Smooth muscle cell (in vitro differentiated cells): ENCODE measurements around the gene MYADM. TPM values are rescaled to one million over a fixed set of nuclear protein-coding genes. Genes with fewer than 3 reads are reported as not detected.

Experiments
- DNase-seq: peaks from one replicate; lab custom pipeline; 2025; ENCODE audit not compliant: unreplicated experiment; lab: John Stamatoyannopoulos, UW
- H2AFZ ChIP-seq: fragments of 200-600 bp; sonication (generic); 2 replicates; pipeline ENCODE4 v1.6.0; 2016; ENCODE audit warnings: antibody characterized with exemption, low read depth, mild to moderate bottlenecking
- H3F3A ChIP-seq: fragments of 200-600 bp; sonication (generic); 2 replicates; pipeline ENCODE4 v1.6.0; 2017; ENCODE audit warnings: antibody characterized with exemption, low read depth
- H3K27ac ChIP-seq: fragments of 200-600 bp; sonication (generic); 2 replicates; pipeline ENCODE4 v1.5.1; 2016; ENCODE audit warnings: low read depth, mild to moderate bottlenecking
- H3K27me3 ChIP-seq: fragments of 200-600 bp; sonication (generic); 2 replicates; pipeline ENCODE4 v1.6.1; 2016; ENCODE audit warnings: low read depth, mild to moderate bottlenecking
- H3K36me3 ChIP-seq: fragments of 200-600 bp; sonication (generic); 2 replicates; pipeline ENCODE4 v1.5.1; 2016; ENCODE audit warnings: low read depth
- H3K4me1 ChIP-seq: fragments of 200-600 bp; sonication (generic); 2 replicates; pipeline ENCODE4 v1.5.1; 2016; ENCODE audit warnings: low read depth
- H3K4me2 ChIP-seq: fragments of 200-600 bp; sonication (generic); 2 replicates; pipeline ENCODE4 v1.6.0; 2016; ENCODE audit warnings: mild to moderate bottlenecking
- H3K4me3 ChIP-seq: fragments of 200-600 bp; sonication (generic); 2 replicates; pipeline ENCODE4 v1.5.1; 2016; ENCODE audit warnings: mild to moderate bottlenecking
- H3K79me2 ChIP-seq: fragments of 200-600 bp; sonication (generic); 2 replicates; pipeline ENCODE4 v1.6.0; 2016; ENCODE audit warnings: low read depth, mild to moderate bottlenecking
- H3K9ac ChIP-seq: fragments of 200-600 bp; sonication (generic); 2 replicates; pipeline ENCODE4 v1.6.0; 2016; ENCODE audit warnings: low read depth
- H3K9me3 ChIP-seq: fragments of 200-600 bp; sonication (generic); replicated peaks from 2 replicates; pipeline ENCODE4 v1.5.1; 2016; ENCODE audit warnings: low read depth
- H4K20me1 ChIP-seq: fragments of 200-600 bp; sonication (generic); 2 replicates; pipeline ENCODE4 v1.6.0; 2016; ENCODE audit warnings: low read depth
- WGBS: methylation state at CpG from one replicate; pipeline ENCODE4 v1.1.7; 2016; ENCODE audit warnings: low lambda C conversion rate; 5-methylcytosine and 5-hydroxymethylcytosine counted together
- polyA plus RNA-seq: library from polyadenylated mRNA; unstranded; fragments of >200 nt; fragmentation: Nextera tagmentation; extraction: Ambion mirVana; gene quantifications from 2 replicates; pipeline ENCODE4 v1.2.1, GENCODE V29; 2016
- total RNA-seq: library from RNA; depleted of rRNA; stranded (reverse); fragments of >200 nt; gene quantifications from 2 replicates; pipeline ENCODE4 v1.2.3, GENCODE V29; 2014
- TF ChIP-seq, protein P1 (sequence below): fragments of 200-600 bp; sonication (generic); IDR thresholded peaks from 2 replicates; pipeline ENCODE4 v1.5.1; 2017; ENCODE audit warnings: borderline replicate concordance, mild to moderate bottlenecking, antibody characterized with exemption; ENCODE audit not compliant: insufficient read depth, poor library complexity, severe bottlenecking

MYADM gene
- total and polyA plus RNA-seq, 2 experiments from 2014 or later: 97.6 to 193 TPM

DNA sequence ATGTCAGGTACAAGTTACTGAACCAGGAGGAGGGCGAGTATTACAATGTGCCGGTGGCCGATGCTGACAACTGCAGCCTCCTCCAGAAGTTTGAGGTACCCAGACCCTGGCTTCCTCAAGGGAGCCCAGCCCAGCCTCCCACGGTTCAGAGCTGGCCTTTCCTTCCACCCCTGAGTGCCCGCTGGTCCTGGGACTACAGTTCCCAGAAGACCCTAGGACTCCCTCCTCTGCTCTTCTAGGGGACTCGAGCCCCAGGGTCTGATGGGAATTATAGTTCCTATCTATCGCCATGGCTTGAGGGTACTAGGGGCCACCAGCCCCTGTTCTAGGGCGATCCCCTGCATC, 25.3 kb downstream of the MYADM start:
- H3K4me1 ChIP-seq: no peaks in the 10 kb centered on the region
- H3K27me3 ChIP-seq: peaks cover 10% of the 10 kb centered on the region
- no peaks in the 10 kb centered on the region for H3K9me3 ChIP-seq
- TF ChIP-seq, protein P1, sequence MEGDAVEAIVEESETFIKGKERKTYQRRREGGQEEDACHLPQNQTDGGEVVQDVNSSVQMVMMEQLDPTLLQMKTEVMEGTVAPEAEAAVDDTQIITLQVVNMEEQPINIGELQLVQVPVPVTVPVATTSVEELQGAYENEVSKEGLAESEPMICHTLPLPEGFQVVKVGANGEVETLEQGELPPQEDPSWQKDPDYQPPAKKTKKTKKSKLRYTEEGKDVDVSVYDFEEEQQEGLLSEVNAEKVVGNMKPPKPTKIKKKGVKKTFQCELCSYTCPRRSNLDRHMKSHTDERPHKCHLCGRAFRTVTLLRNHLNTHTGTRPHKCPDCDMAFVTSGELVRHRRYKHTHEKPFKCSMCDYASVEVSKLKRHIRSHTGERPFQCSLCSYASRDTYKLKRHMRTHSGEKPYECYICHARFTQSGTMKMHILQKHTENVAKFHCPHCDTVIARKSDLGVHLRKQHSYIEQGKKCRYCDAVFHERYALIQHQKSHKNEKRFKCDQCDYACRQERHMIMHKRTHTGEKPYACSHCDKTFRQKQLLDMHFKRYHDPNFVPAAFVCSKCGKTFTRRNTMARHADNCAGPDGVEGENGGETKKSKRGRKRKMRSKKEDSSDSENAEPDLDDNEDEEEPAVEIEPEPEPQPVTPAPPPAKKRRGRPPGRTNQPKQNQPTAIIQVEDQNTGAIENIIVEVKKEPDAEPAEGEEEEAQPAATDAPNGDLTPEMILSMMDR: no peak
- H3K4me2 ChIP-seq: no peak overlapping the region
- no peaks in the 10 kb centered on the region for H3K36me3 ChIP-seq
- H3K79me2 ChIP-seq: no peaks in the 10 kb centered on the region
- no peak overlapping the region for H3K4me3 ChIP-seq
- DNase-seq: no peak
- no peak overlapping the region for H2AFZ ChIP-seq
- H3K27ac ChIP-seq: no peak overlapping the region
- no peaks in the 10 kb centered on the region for H3F3A ChIP-seq
- WGBS: 83% methylated on average over 8 of the region's 8 CpGs
- H3K9ac ChIP-seq: no peak overlapping the region
- no peaks in the 10 kb centered on the region for H4K20me1 ChIP-seq

DNA sequence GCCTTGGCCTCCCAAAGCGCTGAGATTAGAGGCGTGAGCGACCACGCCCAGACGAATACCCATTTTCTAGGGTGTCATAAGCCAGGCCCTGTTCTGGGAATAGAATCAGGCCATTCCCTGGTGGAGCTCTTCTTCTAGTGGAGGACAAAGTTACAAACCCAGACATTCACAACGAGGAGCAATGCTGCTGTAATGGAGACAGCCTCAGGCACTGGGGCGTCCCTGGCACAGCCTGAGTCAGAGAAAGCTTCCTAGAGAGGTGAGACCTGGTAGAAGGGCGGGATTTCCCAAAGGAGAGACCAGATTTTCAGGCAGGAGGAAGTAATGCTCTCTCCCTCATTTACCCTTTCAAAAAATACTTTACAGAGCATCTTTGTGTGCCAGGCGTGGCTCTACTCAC, 27.0 kb downstream of the MYADM start:
- Histone ChIP-seq H2AFZ (no peak overlapping the region), H3K27me3 (peaks cover 17% of the 10 kb centered on the region), H3K79me2 (no peaks in the 10 kb centered on the region), H3K4me3 (no peak overlapping the region), H3K4me1 (no peaks in the 10 kb centered on the region), H3F3A (no peaks in the 10 kb centered on the region), H4K20me1 (no peaks in the 10 kb centered on the region), H3K36me3 (no peaks in the 10 kb centered on the region), H3K4me2 (no peak overlapping the region), H3K9ac (no peak overlapping the region), H3K27ac (no peak overlapping the region), H3K9me3 (no peaks in the 10 kb centered on the region)
- DNase-seq: no peak
- TF ChIP-seq, protein P1: no peak
- 81% methylated on average over 9 of the region's 9 CpGs for WGBS

DNA sequence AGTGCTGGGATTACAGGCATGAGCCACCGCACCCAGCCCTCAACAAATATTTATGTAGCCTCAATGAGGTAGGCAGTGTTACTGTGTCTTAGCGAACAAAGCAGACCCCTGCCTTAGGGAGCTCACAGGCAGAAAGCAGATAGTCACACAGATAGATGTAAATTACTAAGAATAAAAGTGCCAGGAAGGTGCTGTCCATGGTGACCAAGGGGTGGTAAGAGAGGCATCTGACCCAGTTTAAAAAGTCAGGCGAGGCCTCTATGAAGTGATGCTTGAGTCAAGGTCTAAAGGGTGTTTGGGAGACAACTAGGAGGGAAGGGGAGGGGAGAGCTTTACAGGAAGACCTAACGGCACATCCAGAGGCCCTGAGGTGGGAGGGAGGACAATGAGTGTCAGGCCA, 29.0 kb downstream of the MYADM start:
- Histone ChIP-seq H2AFZ (no peak overlapping the region), H3K9ac (no peak overlapping the region), H3K27me3 (peaks cover 17% of the 10 kb centered on the region), H3K36me3 (no peaks in the 10 kb centered on the region), H4K20me1 (no peaks in the 10 kb centered on the region), H3K4me2 (no peak overlapping the region), H3K27ac (no peak overlapping the region), H3K4me1 (no peaks in the 10 kb centered on the region), H3K9me3 (no peaks in the 10 kb centered on the region), H3K79me2 (no peaks in the 10 kb centered on the region), H3K4me3 (no peak overlapping the region), H3F3A (no peaks in the 10 kb centered on the region)
- WGBS: 77% methylated on average over 4 of the region's 4 CpGs
- DNase-seq: no peak
- TF ChIP-seq, protein P1: no peak

DNA sequence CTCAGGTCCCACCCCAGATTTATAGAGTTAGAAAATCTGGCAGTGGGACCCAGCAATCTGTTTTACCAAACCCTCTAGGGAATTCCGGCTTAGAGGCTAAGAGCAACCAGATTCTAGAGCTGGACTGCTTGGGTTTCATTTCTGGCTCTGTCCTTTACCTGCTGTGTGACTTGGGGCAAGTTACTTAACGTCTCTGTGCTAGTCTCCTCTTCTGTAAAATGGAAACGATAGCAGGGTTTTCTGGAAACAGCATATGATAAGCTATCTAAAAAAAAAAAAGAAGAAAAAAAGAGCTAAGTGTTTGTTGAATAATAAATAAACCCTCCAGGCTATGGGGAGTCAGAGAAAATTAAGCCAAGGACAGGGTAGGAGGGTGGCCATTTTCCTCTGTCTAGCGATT, 29.8 kb downstream of the MYADM start:
- H3K4me2 ChIP-seq: no peak overlapping the region
- DNase-seq: no peak
- TF ChIP-seq, protein P1: no peak
- H3K9ac ChIP-seq: no peak overlapping the region
- no peaks in the 10 kb centered on the region for H3K9me3 ChIP-seq
- no peaks in the 10 kb centered on the region for H4K20me1 ChIP-seq
- no peak overlapping the region for H2AFZ ChIP-seq
- H3K27me3 ChIP-seq: peaks cover 17% of the 10 kb centered on the region
- H3K4me3 ChIP-seq: no peak overlapping the region
- H3K27ac ChIP-seq: no peak overlapping the region
- WGBS: 84% methylated on average over 4 of the region's 4 CpGs
- no peaks in the 10 kb centered on the region for H3F3A ChIP-seq
- no peaks in the 10 kb centered on the region for H3K36me3 ChIP-seq
- no peaks in the 10 kb centered on the region for H3K79me2 ChIP-seq
- no peaks in the 10 kb centered on the region for H3K4me1 ChIP-seq
